ENCODE measurements around the gene P2RX2.

Gene P2RX2

DNA sequence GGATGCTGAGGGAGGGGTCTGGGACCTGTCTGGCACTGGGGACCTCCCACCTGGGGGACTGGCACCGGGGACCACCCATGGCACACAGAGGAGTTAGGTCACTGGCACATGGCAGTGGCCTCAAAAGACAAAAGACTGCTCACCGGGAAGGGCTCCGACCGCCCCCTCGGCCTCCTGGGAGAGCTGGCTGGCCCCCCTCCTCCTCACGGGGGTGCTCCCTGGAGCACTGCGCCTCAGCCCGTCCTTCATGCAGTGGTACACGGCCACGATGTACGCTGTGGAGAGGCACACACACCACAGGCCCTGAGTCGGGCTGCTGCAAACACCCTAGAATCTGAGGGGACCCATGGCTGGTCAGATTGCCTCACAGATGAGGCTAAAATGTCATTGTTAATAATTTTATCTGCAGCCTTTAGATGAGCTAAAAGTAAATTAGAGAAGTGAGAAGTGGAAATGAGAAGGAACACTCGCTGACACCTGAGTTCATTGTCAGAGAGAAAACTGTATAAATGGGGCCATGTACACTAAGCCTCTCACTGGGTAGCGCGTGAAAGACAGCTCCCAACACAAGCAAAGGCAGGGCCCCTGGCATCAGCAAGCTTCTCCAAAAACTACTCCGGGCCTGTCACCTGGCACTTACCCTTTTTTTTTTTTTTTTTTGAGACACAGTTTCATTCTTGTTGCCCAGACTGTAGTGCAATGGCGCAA, 14.1 kb downstream of the P2RX2 start:
- no peak overlapping the region for H3K4me3 ChIP-seq (ENCODE audit: low read depth, low read length)

GRCh38 chr12:132633398-132633797, 14.8 kb downstream of the P2RX2 start:
- no peak for TF ChIP-seq CTCF (IDR thresholded peaks at IDR 0.05; ENCODE audit: borderline replicate concordance, insufficient read depth, low read depth, low read length)

More for the DNA sequence above, 14.1 kb downstream of the P2RX2 start:
- no peak for TF ChIP-seq CTCF (IDR thresholded peaks at IDR 0.05; ENCODE audit: borderline replicate concordance, insufficient read depth, low read depth, low read length)

DNA sequence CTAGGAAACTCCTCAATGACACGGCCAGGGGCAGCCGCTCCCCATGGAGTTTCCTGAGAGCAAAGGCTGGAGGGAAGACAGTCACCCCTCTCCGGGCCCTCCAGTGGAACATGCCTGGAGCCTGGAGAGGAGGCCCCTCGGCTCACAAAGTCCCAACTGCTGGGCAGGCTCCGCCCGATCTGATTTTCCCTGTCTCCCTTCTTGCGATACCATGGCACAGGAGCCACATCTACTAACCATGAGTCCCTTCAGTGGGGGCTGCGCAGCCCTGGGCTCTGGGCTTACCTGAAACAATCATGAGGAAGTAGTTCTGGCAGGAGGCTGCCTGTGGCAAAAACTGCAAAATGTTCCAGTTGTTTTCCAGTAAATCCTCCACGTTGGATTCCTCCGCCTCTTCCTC, 15.3 kb downstream of the P2RX2 start:
- TF ChIP-seq CTCF (IDR thresholded peaks at IDR 0.05; ENCODE audit: borderline replicate concordance, insufficient read depth, low read depth, low read length), result no peak
- H3K4me3 ChIP-seq (ENCODE audit: low read depth, low read length), result no peak overlapping the region

More at GRCh38 chr12:132633398-132633797, 14.8 kb downstream of the P2RX2 start:
- H3K4me3 ChIP-seq (ENCODE audit: low read depth, low read length), result no peak overlapping the region

DNA sequence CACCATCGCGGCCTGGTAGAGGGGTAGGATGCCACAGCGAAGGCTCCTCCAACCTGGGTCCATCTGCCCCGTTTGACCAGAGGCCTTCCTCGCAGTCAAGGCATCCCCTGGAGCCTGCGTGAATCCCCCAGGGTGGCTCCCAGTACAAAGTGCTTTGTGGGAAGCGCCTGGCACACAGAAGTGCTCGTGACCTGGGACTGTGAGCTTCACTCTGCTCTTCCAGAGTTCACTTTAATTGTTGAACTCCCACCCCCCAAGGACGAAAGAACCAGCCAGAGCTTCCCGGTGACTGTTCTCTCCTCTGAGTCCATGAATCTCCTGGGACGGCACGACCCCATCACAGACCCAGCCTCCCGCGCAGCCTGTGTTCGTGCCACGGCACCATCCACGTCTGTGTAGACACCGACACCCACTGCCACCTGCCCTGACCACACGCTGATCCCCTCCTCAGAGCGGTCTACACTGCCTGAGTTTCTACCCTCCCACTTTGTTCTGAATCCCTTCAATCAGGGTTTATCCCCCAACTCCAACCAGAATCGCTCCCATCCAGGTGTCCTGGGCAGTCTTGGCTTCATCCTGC, 15.9 kb downstream of the P2RX2 start:
- no peak overlapping the region for H3K4me3 ChIP-seq (ENCODE audit: low read depth, low read length)
- TF ChIP-seq CTCF (IDR thresholded peaks at IDR 0.05; ENCODE audit: borderline replicate concordance, insufficient read depth, low read depth, low read length), result no peak

- no peak for TF ChIP-seq CTCF (IDR thresholded peaks at IDR 0.05; ENCODE audit: borderline replicate concordance, insufficient read depth, low read depth, low read length)
- H3K4me3 ChIP-seq (ENCODE audit: low read depth, low read length), result no peak overlapping the region
Measured at GRCh38 chr12:132635076-132635955, 16.7 kb downstream of the P2RX2 start.

- H3K4me3 ChIP-seq (ENCODE audit: low read depth, low read length), result no peak overlapping the region
- no peak for TF ChIP-seq CTCF (IDR thresholded peaks at IDR 0.05; ENCODE audit: borderline replicate concordance, insufficient read depth, low read depth, low read length)
Measured at GRCh38 chr12:132637811-132638210, 19.2 kb downstream of the P2RX2 start.

Measured in GM12875 (cell line).